ENCODE measurements around the gene ITM2B.
"Not testable (repeated sequence)": the region's sequence is repeated elsewhere in the genome, so short reads cannot be mapped to it uniquely, and the experiment has no call there.

Gene ITM2B

DNA sequence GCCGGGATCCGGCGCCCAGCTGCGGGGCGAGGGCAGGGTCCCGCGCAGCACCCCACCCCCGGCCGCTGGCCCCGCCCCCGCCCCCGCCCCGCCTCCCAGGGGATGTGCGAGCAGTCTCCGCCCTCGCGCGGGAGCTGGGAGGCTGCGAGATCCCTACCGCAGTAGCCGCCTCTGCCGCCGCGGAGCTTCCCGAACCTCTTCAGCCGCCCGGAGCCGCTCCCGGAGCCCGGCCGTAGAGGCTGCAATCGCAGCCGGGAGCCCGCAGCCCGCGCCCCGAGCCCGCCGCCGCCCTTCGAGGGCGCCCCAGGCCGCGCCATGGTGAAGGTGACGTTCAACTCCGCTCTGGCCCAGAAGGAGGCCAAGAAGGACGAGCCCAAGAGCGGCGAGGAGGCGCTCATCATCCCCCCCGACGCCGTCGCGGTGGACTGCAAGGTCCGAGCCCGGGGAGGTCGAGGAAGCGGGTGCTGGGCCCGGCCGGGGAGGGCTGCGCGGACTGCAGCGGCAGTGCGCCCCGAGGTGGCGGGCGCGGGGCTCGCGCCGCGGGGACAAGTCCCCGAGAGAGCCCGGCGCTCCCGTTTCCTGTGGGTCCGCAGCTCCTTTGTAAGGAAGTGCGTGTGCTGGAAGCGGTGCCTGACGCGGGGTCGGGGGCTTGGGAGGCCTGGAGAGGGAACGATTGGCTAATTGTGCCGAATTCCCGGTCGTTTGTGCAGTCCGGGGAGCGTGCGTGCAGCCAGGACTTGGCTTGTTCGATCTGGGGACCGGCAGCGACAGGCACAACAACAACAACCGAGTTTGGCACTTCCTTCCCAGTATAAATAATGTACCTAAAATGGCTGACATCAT is at the start of gene ITM2B:
Gene ITM2B (plus strand): TSS at position 161 of the 843 bp plus-strand sequence. CDS start 155 bp downstream, at position 316.
- DNase-seq: peak; percentile 43

DNA sequence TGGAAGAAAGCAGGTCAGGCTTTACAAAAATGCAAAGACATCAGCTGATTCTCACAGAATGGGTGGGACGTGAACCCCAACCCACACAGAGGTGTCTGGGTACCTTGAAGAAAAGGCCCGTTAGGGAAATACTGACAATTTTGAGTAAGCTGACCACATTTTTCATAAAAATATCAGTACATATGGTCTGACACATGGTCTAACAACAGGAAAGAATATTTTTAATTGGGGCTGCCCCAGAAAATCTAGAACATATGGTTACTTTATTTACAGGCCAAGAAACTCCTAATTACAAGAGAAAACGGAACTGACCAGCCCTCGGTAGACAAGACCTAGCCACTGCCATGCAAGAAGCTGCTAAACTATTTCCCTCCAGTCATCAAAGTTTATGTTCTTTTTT is 48.7 kb upstream of the ITM2B start:
- DNase-seq: no peak

DNA sequence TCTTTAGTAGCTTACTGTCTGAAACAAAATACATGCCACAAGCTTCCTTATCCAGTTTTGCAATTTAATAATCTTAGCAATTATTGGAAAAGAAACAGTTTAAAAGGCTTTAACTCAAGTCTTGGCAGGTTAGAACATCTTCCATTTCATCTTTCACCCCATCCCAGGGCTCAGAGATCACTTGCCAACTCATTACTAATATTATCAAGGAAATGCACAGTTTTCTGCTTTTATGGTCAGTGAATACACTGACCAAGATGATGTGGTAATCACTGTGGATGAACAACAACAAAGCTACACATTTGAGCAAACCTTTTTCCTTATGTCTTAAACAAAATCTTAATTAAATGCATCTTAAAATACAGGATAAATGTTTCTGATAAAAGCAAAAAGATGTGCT is 48.0 kb upstream of the ITM2B start:
- DNase-seq: no peak

DNA sequence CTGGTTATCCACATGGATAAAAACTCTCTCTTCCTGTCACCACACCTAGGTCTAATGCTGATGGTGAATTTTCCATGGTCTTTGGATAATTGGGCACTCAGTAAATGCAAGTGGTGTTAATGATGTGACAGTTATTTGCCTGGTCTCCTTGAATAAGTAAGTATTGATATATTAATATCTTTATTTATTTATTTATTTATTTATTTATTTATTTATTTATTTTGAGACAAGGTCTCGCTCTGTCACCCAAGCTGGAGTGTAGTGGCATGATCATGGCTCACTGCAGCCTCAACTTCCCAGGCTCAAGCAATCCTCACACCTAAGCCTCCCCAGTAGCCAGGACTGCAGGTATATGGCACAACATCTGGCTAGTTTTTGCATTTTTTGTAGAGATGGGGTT is 46.3 kb upstream of the ITM2B start:
- no peak for DNase-seq

DNA sequence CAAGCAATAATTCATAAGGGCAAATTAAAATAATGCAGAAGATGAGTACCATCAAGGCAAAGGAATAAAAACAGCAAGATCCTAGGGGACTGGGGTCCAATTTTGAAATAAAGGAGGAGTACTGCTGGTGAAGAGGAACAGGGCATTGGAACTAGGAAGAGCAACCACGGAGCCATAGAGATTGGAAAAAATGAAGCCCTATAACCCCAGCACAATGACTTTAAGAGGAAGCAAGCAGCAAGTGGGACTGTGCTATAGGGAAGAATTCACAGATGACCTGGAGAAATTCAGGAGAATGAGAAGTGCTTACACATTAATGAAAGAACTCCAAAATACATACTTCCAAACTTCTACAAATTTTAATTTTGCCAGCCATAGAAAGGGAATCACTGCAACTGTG is 44.9 kb upstream of the ITM2B start:
- no peak for DNase-seq

DNA sequence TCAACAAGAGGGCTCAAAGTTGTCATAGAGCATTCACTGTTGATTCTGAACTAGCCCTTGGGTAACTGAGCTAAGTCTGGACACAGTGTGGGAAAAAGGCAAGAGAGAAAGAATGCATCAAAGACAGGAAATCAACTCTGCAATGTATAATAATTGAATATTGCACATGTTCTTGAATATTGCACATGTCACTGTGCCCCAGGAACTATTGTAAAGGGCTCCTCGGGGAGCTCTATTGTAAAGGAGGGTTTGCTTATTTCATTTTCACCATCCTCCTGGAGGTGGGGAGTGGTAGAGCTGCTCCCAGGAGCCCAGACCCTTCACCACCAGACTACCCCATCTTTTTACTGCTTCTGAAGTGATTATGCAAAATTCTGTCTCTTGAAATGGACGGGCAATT is 44.4 kb upstream of the ITM2B start:
- DNase-seq: no peak

DNA sequence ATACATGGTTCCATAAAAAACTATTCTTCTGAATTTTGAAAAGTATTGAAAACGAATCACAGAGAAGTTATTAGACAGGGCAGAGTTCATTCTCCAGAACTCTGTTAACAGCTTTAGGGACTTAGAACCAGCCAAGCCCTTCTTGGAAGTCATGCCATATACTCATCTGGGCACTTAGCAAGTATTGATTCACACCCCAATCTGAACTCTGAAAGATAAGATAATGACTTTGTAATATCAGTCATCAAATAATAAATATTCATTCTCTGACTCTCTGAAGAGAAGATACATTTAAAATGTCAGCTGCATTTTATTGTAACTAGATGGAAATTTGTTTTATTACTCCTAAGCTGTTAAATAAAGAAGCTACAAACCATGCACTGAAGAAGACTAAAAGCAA is 43.8 kb upstream of the ITM2B start:
- no peak for DNase-seq

DNA sequence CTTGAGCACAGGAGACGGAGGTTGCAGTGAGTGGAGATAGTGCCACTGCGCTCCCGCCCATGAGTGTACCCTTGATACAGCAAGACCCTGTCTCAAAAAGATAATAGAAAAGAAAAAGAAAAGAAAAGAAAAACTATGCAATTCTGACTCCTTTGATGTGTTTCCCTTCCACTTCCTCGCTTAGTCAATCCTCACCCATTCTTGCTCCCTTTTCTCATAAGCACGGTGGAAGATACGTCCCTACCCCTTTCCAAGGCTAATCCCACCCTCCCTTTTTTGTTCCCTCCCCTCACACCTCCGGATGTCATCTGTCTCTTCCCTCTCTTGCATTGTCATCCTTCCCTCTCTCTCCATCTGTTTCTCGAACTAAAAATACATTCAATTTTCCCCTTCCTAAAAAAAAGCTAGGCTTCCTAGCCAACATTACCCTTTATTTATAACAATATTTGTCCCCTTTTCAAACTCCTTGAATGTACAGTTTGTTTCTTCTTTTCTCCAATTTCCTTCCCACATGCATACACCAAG is 40.5 kb upstream of the ITM2B start:
- no peak for DNase-seq

DNA sequence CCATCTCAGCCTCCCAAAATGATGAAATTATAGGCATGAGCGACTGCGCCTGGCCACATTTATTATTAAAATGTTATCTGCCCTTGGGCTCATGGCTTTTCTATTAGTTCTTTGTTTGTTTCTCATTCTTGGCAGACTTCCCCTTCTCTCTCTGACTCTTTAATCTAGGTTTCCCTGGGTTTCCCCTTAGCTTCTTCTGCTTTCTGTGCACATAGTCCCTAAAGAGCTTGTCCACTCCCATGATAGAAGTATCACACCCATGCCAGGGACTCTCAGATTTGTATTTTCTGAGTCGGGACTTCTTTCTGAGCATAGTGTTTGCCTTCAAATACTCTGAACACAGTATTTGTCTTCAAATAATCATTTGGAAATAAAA is 38.6 kb upstream of the ITM2B start:
- no peak for DNase-seq

DNA sequence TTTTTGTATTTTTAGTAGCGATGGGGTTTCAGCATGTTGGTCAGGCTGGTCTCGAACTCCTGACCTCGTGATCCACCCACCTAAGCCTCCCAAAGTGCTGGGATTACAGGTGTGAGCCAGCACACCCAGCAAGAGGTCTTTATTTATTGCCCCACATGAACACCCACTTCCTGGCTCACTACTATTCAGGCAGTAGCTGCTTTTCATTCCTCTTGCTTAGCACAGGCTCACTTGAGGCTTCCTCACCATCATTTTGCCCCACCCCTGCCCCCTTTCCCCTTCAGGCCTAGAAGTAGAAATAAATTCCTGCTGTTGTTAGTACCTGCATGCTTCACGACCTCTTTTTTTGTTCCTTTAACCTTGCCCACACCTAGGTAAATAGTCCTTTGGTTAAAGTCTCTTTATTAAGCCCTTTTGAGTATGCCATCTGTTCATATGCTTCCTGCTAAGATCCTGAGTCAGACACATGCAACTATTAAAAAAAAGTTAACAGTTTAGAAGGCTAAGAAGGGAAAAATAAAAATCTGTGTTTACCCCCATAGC is 33.5 kb upstream of the ITM2B start:
- no peak for DNase-seq

DNA sequence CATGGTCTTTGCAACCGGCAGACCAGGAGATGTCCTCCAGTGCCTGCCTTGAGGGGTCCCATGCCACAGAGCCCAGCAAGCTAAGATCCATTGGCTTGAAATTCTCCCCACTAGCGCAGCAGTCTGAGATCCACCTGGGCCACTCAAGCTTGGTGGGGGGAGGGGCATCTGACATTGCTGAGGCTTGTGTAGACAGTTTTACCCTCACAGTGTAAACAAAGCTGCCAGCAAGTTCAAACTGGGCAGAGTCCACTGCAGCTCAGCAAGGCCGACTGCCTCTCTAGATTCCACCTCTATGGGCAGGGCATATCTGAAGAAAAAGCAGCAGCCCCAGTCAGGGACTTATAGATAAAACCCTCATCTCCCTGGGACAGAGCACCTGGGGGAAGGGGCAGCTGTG is 32.0 kb upstream of the ITM2B start:
- DNase-seq: no peak

DNA sequence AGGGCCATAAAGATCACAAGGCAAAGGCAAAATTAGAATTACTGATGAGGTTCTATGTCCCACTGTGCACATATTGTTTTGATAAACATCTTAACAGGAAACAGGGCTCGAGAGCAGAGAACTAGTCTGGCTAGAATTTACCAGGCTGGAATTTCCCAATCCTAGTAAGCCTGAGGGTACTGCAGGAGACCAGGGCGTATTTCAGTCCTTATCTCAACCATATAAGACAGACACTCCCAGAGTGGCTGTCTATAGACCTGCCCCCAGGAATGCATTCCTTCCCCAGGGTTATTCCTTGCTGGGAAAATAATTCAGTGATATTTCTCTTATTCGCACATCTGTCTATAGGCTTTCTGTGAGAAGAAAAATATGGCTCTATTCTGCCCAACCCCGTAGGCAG is 25.8 kb upstream of the ITM2B start:
- DNase-seq: not testable (repeated sequence)

DNA sequence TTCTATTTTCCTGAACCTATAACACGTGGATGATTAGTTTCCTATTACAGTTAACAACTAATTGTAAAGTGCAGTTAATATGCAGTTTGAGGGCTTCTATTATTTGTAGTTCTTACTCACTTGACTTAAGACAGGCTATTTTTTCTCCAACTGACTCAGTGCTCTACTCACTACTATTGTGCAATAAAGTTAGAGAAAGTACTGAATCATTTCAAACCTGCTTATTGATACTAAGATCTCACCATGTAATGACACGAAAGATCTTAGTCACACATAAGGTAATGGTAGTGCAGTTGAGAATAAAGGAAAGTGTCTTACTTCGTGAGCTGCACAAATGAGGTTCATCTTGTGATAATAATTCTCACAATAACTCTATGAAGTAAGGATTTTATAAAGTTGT is 22.8 kb upstream of the ITM2B start:
- DNase-seq: no peak

DNA sequence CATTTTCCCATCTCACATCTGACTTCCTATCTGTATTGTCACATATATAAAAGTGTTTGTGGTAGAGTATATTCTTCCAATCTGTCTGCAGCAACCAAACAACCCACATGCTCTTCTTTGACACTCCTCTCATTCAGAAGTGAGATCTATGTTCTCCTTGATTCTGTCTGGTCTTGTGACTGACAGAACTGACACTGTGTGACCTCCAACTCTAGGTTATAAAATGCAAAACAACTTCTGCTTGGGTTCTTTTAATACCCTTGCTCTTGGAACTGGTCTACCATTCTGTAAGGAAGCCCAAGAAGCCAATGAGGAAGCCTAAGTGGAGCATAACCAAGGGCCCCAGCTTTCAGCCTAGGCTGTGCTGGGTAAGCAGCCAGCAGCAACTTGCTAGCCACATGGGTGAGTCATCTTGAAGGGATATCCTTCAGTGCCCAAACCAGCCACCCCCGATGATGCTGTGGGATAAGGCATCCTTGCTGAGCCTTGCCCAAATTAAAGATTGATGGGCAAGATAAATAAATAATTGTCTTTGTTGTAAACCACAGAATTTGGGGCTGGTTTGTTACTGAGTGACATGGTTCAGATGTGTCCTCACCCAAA is 18.4 kb upstream of the ITM2B start:
- DNase-seq: no peak

DNA sequence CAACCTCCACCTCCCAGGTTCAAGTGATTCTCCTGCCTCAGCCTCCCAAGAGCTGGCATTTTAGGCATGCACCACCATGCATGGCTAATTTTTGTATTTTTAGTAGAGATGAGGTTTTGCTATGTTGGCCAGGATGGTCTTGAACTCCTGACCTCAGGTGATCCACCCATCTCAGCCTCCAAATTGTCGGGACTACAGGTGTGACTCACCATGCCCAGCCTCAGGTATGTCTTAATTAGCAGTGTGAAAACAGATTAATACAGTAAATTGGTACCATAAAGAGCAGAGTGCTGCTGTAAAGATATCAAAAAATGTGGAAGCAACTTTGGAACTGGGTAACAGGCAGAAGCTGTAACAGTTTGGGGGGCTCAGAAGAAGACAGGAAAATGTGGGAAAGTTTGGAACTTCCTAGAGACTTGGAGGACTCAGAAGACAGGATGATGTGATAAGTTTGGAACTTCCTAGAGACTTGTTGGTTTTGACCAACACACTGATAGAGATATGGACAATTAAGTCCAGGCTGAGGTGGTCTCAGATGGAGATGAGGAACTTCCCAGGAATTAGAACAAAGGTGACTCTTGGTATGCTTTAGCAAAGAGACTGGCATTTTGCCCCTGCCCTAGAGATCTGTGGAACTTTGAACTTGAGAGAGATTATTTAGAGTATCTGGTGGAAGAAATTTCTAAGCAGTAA is 17.3 kb upstream of the ITM2B start:
- DNase-seq: not testable (repeated sequence)

DNA sequence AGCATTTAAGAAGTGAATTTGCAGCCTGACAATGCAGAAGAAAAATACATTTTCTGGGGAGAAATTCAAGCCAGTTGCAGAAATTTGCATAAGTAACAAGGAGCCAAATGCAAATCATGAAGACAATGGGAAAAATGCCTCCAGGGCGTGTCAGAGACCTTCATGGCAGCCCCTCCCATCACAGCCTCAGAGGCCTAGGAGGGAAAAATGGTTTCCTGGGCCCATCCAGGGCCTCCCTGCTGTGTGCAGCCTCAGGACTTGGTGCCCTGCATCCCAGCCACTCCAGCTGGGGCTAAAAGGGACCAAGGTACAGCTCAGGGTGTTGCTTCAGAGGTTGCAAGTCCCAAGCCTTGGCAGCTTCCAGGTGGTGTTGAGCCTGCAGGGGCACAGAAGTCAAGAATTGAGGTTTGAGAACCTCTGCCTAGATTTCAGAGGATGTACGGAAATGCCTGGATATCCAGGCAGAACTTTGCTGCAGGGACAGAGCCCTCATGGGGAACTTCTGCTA is 16.7 kb upstream of the ITM2B start:
- no peak for DNase-seq

DNA sequence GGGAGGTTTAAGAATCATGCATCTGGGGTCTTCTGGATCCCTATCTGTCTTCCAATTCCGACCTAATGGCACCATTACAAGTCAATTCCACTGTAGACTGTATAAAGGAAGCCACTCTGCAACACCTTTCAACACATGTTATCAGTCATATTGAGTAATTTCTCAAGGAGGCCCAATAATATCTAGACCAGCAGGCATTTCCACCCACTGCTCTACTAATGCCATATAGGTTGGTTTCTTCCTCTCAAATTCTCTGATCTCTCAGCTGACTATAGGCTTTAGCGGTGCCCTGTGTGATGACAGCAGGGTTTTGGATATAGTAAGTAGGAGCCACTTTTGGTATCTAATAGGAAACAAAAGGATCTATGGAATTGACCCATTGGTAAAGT is 12.4 kb upstream of the ITM2B start:
- DNase-seq: no peak

DNA sequence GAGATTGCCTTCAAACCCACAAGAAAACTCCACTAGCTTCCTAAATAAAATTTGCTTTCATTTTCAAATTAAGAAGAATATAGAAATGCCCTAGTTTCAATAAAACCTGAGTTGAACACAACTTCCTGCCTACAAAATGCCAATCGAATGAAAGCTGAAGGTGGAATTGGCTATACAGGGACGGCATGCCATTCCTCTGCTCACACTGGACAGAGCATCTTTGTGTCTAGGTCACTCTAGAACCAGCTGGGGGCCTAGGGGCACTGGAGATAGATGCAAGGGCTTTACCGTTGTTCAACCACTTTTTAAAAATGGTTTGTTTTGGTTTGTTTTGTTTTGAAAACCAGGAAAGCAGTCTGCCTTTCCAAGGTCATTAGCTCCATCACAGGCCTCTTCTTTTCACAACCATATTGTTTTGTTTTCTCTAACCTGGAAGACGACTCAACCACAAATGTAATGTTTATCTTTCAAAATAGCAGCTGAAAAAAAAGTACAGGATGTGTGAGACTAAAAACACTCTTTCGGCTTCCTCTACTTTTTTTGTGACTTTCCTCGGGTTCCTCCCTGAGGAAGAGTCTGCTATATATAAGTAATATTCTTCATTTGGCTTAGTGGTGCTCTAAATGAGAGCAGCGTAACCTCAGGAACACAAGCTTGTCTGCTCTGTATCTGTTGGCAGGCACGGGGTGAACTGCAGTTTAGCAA is 11.9 kb upstream of the ITM2B start:
- no peak for DNase-seq

DNA sequence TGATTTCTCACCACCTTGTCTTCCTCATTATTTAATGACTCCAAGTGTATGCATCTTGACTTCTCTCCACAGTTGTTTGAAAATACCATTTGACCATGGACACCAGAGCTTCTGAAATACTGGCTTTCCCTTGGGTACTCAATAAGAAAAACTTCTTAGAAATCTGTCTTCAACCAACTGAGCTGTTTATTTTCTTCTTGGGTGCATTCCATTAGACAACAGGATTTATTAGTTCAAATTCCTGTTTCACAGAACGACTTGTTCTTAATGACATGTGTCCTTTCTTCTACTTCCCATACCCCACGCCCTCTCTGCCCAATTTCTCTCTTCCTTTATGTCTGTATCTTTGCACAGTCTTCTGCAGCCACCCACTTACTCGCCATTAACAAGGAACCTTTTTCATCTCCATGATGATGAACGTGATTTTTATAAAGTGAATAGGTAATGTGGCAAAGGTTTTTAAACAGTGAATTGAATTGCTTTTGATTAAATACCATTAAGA is 11.3 kb upstream of the ITM2B start:
- no peak for DNase-seq

DNA sequence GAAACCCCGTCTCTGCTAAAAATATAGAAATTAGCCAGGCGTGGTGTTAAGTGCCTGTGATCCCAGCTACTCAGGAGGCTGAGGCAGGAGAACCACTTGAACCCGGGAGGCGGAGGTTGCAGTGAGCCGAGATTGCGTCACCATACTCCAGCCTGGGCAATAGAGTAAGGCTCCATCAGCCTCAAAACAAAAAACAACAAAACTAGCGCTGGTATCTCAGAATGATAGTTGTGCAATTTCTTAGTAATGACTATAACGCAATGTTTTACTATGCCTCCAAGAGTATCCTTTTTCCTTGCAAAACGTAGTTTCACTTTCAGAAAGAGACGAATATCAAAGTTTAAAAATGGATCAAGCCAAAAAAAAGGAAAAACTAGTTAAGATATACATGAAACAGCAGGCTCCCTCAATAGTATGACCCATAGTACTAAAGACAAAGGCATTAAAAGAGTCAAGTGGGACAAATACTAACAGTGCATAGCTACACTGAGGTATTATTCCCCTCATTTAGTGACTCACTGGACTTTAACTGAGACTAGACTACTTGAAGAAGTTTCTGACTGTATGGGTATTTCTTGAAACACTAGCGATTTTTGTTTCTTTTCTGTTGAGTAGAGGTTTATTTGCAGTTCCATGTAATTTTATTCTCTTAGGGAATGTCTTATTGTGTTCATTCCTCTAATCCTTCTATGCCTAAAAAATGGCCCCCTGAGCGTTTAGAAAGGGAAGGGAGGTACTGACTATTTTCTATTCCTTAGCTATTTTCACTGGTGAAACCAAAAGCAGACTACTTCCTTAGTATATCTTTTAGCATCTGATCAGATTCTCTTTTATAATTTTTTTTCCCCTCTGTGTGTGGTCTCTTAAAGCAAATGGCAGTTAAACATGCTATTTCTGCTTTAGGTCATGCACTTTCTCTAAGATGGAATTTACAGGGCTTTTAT is 10.4 kb upstream of the ITM2B start:
- no peak for DNase-seq

DNA sequence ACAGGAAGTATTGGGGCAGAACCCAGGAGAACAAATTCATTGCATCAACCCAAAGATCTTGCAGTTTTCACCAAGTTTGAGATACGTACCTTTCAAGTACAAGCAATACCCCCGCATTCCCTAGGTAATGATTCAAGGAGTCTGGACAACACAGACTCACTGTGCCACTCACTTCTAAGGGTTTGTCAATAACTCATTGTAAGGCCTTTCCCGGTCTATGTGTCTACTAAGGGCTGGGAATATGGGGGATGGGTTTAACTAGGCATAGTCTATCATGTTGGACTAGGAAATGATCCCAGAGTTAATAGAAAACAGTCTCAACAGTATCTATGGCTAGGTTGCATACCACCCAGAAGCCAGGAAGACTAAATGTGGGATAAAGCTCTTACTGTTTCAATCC is 8.3 kb upstream of the ITM2B start:
- no peak for DNase-seq

Measured in NCI-H2029 (cell line).